Right atrium auricular region (tissue), 2 donors: Measurements from ENCODE around the gene OR52E8. TPM values are rescaled to one million over a fixed set of nuclear protein-coding genes. Genes with fewer than 3 reads are reported as not detected.

Experiments used
- DNase-seq: peaks from one replicate; pipeline ENCODE4 v3.0.0-alpha.2; 2019; ENCODE audit warnings: low spot score
- H3K27ac ChIP-seq, 2 donors: fragments of 200-600 bp; sonication (generic); 1 replicate in 1 of 2; 2 replicates in 1 of 2; pipeline ENCODE4 v1.5.1; 2016 to 2019
- H3K27me3 ChIP-seq, 2 donors: fragments of 200-600 bp; sonication (generic); one replicate each; pipeline versions ENCODE4 v1.5.1 to v1.6.0; 2017 to 2019
- H3K36me3 ChIP-seq: fragments of 200-600 bp; sonication (generic); one replicate; pipeline ENCODE4 v1.5.1; 2016
- H3K4me1 ChIP-seq, 2 donors: fragments of 200-600 bp; sonication (generic); one replicate each; pipeline versions ENCODE4 v1.5.1 to v1.6.0; 2017 to 2019
- H3K4me3 ChIP-seq, 2 donors: fragments of 200-600 bp; sonication (generic); 1 replicate in 1 of 2; 2 replicates in 1 of 2; pipeline ENCODE4 v1.5.1; 2017 to 2019; ENCODE audit warnings: mild to moderate bottlenecking in 1 of 2, moderate library complexity in 1 of 2
- H3K9me3 ChIP-seq, 2 donors: fragments of 200-600 bp; sonication (generic); one replicate each; pipeline ENCODE4 v1.5.1; 2019
- total RNA-seq, 2 donors: library from RNA; depleted of rRNA; stranded (reverse); fragments of >200 nt; gene quantifications; one replicate each; pipeline ENCODE4 v1.1.0, GENCODE V29; 2016
- TF ChIP-seq, protein P1 (sequence below), 2 donors: fragments of 200-600 bp; sonication (generic); IDR thresholded peaks; one replicate each; pipeline ENCODE4 v1.5.1; 2019; ENCODE audit warnings: antibody characterized with exemption in 2 of 2

Gene OR52E8
- total RNA-seq, 2 donors from 2014 or later, result not detected

DNA sequence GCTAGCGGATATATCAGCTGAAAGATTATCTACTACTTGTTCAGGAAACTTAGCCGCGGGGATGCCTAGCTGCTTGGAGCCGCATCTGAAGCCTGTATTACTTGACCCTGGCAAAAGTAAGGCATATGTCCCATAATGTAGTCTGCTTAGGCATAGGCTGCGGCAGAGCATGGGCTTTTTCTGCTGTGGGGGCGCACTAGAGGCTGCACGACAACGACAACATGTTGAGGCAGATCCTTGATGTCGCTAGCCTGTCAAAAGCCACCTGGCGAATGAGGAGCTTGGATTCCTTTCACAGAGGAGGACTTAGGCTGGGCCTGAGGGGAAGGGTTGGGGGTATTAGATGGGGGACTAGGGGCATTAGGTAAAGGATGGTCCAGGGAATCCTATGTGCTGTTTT lies 49.9 kb downstream of the OR52E8 start:
- H3K9me3 ChIP-seq, result no peaks in the 10 kb centered on the region
- H3K4me1 ChIP-seq, result peaks cover 0 to 9% of the 10 kb centered on the region in 2 donors
- H3K27me3 ChIP-seq, result no peaks in the 10 kb centered on the region
- TF ChIP-seq, protein P1, sequence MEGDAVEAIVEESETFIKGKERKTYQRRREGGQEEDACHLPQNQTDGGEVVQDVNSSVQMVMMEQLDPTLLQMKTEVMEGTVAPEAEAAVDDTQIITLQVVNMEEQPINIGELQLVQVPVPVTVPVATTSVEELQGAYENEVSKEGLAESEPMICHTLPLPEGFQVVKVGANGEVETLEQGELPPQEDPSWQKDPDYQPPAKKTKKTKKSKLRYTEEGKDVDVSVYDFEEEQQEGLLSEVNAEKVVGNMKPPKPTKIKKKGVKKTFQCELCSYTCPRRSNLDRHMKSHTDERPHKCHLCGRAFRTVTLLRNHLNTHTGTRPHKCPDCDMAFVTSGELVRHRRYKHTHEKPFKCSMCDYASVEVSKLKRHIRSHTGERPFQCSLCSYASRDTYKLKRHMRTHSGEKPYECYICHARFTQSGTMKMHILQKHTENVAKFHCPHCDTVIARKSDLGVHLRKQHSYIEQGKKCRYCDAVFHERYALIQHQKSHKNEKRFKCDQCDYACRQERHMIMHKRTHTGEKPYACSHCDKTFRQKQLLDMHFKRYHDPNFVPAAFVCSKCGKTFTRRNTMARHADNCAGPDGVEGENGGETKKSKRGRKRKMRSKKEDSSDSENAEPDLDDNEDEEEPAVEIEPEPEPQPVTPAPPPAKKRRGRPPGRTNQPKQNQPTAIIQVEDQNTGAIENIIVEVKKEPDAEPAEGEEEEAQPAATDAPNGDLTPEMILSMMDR (IDR thresholded peaks at IDR 0.05), result no peak
- no peak overlapping the region for H3K27ac ChIP-seq
- no peak for DNase-seq
- no peaks in the 10 kb centered on the region for H3K36me3 ChIP-seq
- no peak overlapping the region for H3K4me3 ChIP-seq

Other genes with a start within 250 kb of the OR52E8 start
- gene TRIM34, start 232.7 kb downstream of the OR52E8 start, total RNA-seq, result 1 to 10 TPM; 1.4 to 3.8 TPM
- 10 to 100 TPM in 1 of 2 donors, 1 to 10 TPM in 1; 7.9 to 10.0 TPM for gene TRIM5, start 172.6 kb downstream of the OR52E8 start, total RNA-seq
- gene TRIM22, start 167.9 kb downstream of the OR52E8 start, total RNA-seq, result 10 to 100 TPM in 1 of 2 donors, 1 to 10 TPM in 1; 7.6 to 12.8 TPM
- gene OR56B1, start 121.2 kb downstream of the OR52E8 start, total RNA-seq, result not detected
- gene OR52N4, start 103.4 kb downstream of the OR52E8 start, total RNA-seq, result not detected
- gene OR52N5, start 74.3 kb downstream of the OR52E8 start, total RNA-seq, result not detected
- not detected for gene OR52N1, start 66.4 kb downstream of the OR52E8 start, total RNA-seq
- not detected for gene OR52N2, start 48.8 kb downstream of the OR52E8 start, total RNA-seq
- gene OR52E6, start 15.8 kb downstream of the OR52E8 start, total RNA-seq, result not detected
- gene OR52E4, start 22.9 kb upstream of the OR52E8 start, total RNA-seq, result not detected
- not detected for gene OR52E5, start 35.5 kb upstream of the OR52E8 start, total RNA-seq
- gene OR56A3, start 84.6 kb upstream of the OR52E8 start, total RNA-seq, result not detected
- gene OR56A5, start 110.8 kb upstream of the OR52E8 start, total RNA-seq, result not detected
- gene OR52L1, start 129.3 kb upstream of the OR52E8 start, total RNA-seq, result not detected
- gene OR56A4, start 149.3 kb upstream of the OR52E8 start, total RNA-seq, result not detected
- not detected for gene OR56A1, start 173.1 kb upstream of the OR52E8 start, total RNA-seq
- not detected for gene OR56B4, start 250.0 kb upstream of the OR52E8 start, total RNA-seq